Activated naive CD8-positive, alpha-beta T cell treated with anti-CD3 and anti-CD28 coated beads for 36 hours (primary cell): ENCODE data around the gene BBX. TPM values are rescaled to one million over a fixed set of nuclear protein-coding genes. Genes with fewer than 3 reads are reported as not detected.
A peak's percentile ranks its signal among the peaks of the same experiment; 100 is the strongest.

Source experiments
- DNase-seq: peaks from one replicate; pipeline ENCODE4 v3.0.0; 2021
- H3K27ac Mint-ChIP-seq: one replicate; pipeline ENCODE4 v1.8.0; 2022; ENCODE audit warnings: mild to moderate bottlenecking, moderate library complexity, mixed read lengths
- H3K27me3 Mint-ChIP-seq: one replicate; pipeline ENCODE4 v1.8.0; 2022; ENCODE audit warnings: mild to moderate bottlenecking, mixed read lengths
- H3K36me3 Mint-ChIP-seq: one replicate; pipeline ENCODE4 v1.8.0; 2021; ENCODE audit warnings: mild to moderate bottlenecking, mixed read lengths
- H3K4me1 Mint-ChIP-seq: one replicate; pipeline ENCODE4 v1.8.0; 2021; ENCODE audit warnings: mixed read lengths
- H3K4me3 Mint-ChIP-seq: one replicate; pipeline ENCODE4 v1.8.0; 2022; ENCODE audit warnings: mild to moderate bottlenecking, moderate library complexity, mixed read lengths
- H3K9me3 Mint-ChIP-seq: one replicate; pipeline ENCODE4 v1.8.0; 2022; ENCODE audit warnings: mixed read lengths
- total RNA-seq, 2 experiments: library from RNA; stranded (reverse); gene quantifications; one replicate each; pipeline ENCODE4 v1.2.3, GENCODE V29; 2021

The BBX gene
- total RNA-seq, 2 experiments from 2014 or later, result 41.8 to 42.4 TPM

DNA sequence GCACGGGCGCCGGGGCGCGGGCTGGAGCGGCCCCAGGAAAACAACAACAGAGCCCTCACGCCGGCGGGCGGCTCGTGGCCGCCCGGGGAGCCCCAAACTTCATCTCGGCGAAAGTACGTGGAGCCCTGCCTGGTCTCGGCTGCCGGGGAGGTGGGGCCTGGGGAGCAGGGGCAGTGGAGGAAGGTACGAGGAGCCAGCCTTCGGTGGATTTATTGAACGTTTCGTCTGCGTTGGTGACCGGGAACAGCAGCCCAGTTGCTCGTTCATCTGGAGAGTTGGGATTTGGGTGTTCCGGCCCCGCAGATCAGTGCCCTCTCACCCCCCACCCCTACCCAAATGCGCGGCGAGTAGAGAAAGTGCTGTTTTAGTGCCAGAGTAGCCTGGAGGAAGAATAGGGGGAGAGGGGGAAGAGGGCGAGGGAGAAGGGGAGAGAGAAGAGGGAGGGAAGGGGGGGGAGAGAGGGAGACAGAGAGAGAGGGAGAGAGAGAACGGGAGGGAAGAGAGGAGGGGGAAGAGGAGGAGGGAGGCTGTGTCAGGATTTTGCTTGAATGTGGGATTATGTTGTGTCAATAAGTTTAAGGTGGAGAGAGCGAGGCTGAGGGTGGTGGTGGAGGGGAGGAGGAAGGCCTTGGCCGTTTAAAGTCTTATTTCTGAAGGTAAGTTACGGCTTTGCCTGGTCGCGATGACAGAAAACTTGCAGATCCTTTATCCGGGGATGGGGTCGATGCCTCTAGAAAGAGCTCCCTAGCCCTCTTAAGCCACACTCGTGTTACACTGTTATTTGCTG is 970 bp downstream of the BBX start:
- peak overlapping the region; percentile 89 for H3K27ac Mint-ChIP-seq
- H3K4me3 Mint-ChIP-seq, result peak overlapping the region; percentile 92
- no peaks in the 10 kb centered on the region for H3K9me3 Mint-ChIP-seq
- H3K4me1 Mint-ChIP-seq, result peaks cover 22% of the 10 kb centered on the region
- peak; percentile 62 for DNase-seq
- H3K27me3 Mint-ChIP-seq, result no peaks in the 10 kb centered on the region
- peaks cover 12% of the 10 kb centered on the region for H3K36me3 Mint-ChIP-seq

DNA sequence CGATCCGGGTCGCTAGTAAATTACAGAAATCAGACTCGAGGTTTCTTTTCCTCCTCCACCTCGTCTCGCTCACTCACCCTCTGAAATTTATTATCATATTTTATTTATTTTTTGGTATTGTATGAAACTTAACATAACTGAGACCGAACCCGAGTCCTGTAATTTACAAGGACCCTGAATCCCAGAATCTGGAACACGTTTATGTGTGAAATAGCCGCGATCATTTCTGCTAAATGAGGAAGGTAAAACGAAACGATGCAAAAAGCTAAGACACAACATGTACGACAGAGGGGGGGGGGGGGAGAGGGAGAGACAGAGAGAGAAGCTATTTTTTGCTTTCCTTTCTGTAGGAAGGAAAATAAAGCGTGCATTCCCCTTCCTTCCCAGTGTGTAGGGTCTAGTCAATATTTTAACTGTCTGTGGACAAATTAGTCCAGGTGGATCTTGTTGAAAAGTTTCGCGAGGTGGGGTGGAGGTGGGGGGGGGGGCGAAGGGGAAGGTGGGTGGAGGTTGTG is 1.6 kb downstream of the BBX start:
- DNase-seq, result no peak
- H3K4me1 Mint-ChIP-seq, result peaks cover 24% of the 10 kb centered on the region
- peak overlapping the region; percentile 89 for H3K27ac Mint-ChIP-seq
- H3K27me3 Mint-ChIP-seq, result no peaks in the 10 kb centered on the region
- peaks cover 12% of the 10 kb centered on the region for H3K36me3 Mint-ChIP-seq
- H3K9me3 Mint-ChIP-seq, result no peaks in the 10 kb centered on the region
- peak overlapping the region; percentile 92 for H3K4me3 Mint-ChIP-seq

DNA sequence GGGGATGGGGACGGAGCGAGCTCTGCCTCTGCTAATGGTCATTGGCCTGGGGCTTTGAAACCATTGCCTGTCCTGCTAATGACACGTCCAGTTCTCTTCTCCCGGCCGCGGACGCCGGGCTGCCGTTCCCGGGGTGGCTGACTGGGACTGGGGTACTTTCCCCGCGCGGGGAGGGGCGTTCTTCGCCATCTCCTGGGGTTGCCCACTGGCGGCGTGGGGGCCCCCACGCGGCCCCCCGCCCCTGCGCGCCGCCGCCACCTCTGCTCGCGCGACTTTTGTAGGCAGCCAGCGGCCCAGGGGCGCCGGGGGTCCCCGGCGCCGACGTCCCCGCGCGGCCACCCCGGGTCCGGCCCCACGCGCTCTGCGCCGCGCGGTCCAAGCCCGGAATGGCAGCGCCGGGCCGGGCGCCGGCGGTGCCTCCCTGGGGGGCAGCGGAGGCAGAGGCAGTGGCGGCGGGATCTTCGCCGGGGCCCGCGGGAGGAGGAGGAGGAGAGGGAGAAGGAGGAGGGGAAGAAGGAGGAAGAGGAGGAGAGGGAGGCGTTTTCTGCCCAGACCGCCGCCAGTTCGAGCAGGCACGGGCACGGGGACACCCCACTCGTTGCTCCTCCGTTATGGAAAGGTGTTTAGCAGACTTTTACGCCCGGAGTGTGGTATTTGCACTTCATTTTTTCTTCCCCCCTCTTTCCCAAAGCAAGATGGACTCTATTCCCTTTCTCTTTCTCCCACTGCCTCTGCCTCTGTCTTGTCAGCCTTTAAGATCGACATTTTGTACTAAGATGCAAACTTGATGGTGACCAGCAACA is 2.3 kb downstream of the BBX start:
- Mint-ChIP-seq H3K36me3 (peaks cover 14% of the 10 kb centered on the region), H3K27ac (peak overlapping the region; percentile 89), H3K4me3 (peak overlapping the region; percentile 96), H3K27me3 (no peaks in the 10 kb centered on the region), H3K9me3 (no peaks in the 10 kb centered on the region), H3K4me1 (peaks cover 27% of the 10 kb centered on the region)
- DNase-seq, result peak; percentile 42

DNA sequence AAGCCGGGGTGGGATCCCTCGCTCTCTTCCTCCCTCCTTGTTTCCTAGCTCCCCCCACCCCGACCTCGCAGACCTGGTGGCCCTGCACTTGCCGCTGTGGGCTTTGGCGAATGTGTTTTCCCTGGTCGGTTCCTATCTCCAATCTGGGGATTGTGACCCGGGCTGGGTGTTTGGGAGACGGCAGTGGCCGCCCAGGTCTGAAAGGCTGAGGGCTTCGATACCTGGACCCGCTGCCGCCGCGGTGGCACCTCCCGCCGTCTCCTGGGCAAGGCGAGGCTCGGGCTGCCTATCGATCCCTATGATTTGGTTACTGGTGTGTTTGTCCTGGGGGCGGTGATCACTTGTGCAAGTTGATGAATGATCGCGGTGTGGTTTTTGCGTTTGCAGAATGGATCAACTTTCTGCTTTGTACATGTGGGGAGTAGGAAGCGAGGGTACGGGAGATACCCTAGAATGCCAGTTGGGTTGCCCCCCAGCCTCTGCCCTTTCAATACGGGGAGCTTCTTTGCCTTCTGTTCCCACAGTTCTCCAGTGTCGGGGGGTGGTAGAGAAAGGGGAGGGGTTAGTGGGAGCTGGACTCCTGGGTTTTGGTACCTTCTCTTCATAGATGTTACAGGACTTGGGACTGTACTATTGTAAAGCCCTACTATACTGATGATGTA is 3.0 kb downstream of the BBX start:
- peaks cover 28% of the 10 kb centered on the region for H3K4me1 Mint-ChIP-seq
- H3K27ac Mint-ChIP-seq, result peak overlapping the region; percentile 89
- H3K9me3 Mint-ChIP-seq, result no peaks in the 10 kb centered on the region
- peaks cover 15% of the 10 kb centered on the region for H3K36me3 Mint-ChIP-seq
- H3K4me3 Mint-ChIP-seq, result peak overlapping the region; percentile 96
- H3K27me3 Mint-ChIP-seq, result no peaks in the 10 kb centered on the region
- DNase-seq, result peak; percentile 26

DNA sequence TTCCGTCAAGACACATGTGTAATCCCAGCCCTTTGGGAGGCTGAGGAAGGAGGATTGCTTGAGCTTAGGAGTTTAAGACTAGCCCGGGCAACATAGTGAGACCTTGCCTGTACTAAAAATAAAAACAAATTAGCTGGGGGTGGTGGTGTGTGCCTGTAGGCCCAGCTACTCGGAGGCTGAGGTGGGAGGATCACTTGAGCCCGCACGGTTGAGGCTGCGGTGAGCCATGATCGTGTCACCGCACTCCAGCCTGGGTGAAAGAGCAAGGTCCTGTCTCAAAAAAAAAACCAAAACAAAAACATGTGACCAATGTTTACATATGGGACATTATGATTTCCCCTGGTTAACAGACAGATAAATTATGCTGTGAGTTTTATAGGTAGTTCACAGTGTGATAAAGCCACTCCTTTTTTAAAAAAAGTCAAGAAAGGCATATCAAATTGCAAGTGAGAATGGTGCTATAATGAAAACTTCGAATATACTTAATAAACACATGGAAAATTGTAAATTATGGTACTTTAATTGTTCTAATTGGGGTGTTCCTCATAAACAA is 9.2 kb downstream of the BBX start:
- peaks cover 23% of the 10 kb centered on the region for H3K4me1 Mint-ChIP-seq
- no peaks in the 10 kb centered on the region for H3K27me3 Mint-ChIP-seq

DNA sequence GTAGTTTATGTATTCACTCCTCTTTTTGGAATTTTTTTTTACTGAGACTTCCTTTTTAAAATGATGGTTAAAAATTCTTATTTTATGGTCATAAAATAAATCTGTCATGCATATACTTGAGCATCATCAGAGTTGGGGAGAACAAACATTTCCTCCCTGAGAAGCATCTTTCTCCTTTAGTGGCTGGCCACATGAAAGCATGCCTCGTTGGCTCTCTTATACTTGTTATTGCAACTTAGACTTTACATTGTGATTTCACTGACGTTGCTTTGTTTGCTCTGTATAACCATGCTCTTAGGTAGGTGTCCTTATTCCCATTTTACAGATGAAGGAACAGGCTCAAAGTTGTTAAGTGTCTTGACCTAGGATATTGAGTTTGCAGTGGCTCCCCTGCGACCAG is 18.1 kb downstream of the BBX start:
- no peak for DNase-seq
- H3K4me1 Mint-ChIP-seq, result peaks cover 24% of the 10 kb centered on the region
- H3K27me3 Mint-ChIP-seq, result no peaks in the 10 kb centered on the region
- H3K9me3 Mint-ChIP-seq, result no peaks in the 10 kb centered on the region
- H3K27ac Mint-ChIP-seq, result no peak overlapping the region
- H3K4me3 Mint-ChIP-seq, result no peak overlapping the region
- peaks cover 7% of the 10 kb centered on the region for H3K36me3 Mint-ChIP-seq

More for the DNA sequence above, 9.2 kb downstream of the BBX start:
- DNase-seq, result no peak
- peaks cover 20% of the 10 kb centered on the region for H3K36me3 Mint-ChIP-seq
- no peaks in the 10 kb centered on the region for H3K9me3 Mint-ChIP-seq
- H3K27ac Mint-ChIP-seq, result no peak overlapping the region
- H3K4me3 Mint-ChIP-seq, result no peak overlapping the region

DNA sequence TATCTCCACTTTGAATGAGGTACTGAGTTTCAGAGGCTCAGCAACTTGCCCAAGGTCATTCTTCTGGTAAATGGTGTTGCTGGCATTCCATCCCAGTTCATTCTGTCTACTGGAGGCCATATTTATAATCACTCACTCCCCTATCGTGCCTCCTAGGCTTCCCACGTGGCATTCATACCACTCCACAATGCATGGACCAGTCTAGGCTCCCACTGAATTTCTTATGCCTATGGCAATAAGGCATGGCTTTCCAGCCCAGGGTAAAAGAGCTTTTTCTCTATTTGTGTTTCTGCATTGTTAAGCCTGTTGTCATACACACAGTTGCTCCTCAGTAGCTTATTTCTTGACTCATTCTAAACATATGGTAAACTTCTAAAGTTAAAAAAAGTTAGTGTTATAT is 19.9 kb downstream of the BBX start:
- H3K4me1 Mint-ChIP-seq, result peaks cover 24% of the 10 kb centered on the region
- H3K27me3 Mint-ChIP-seq, result no peaks in the 10 kb centered on the region
- no peak overlapping the region for H3K4me3 Mint-ChIP-seq
- H3K27ac Mint-ChIP-seq, result no peak overlapping the region
- H3K9me3 Mint-ChIP-seq, result no peaks in the 10 kb centered on the region
- no peak for DNase-seq
- peaks cover 2% of the 10 kb centered on the region for H3K36me3 Mint-ChIP-seq

DNA sequence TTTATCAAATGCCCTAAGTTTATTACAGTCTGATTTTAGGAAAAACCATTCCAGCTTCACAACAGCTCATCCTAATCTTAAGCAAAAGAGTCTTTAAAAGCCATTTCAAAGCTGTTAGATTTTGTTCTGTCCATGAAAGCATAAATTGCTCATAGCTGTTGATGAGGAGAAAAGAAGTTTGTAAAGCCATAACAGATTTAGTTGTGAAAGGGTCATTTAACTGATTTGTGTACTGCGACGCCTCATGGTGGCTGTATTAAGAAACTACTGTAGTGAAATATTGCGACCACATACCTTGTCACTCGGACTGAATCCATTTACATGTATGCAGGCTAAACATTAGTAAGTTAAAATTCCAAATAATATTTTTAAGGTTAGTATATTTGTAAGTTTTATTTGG is 20.9 kb downstream of the BBX start:
- Mint-ChIP-seq H3K36me3 (peaks cover 11% of the 10 kb centered on the region), H3K27ac (no peak overlapping the region), H3K4me3 (no peak overlapping the region), H3K27me3 (no peaks in the 10 kb centered on the region), H3K4me1 (peaks cover 24% of the 10 kb centered on the region), H3K9me3 (peaks cover 2% of the 10 kb centered on the region)
- no peak for DNase-seq

DNA sequence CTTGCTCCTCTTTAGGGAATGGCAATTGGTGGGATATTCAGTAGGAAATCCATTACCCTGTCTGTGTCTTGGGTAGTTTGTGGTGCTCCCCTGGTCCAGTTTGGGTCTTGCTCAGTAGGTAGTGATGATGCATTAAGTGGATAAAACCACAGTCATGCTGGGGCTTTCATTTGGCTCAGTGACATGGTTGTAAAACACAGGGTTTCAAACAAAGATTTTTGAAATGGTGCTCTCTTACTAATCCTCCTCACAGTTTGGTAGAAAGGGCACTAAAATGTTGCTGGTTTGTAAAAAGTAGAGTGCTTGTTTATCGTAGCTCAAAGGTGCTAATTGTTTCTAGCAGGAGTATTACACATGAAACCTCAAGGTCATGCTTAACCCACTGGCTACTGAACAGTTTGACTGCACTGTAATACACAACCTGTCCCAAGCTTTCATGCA is 22.9 kb downstream of the BBX start:
- Mint-ChIP-seq H3K4me3 (no peak overlapping the region), H3K4me1 (peaks cover 24% of the 10 kb centered on the region), H3K27me3 (no peaks in the 10 kb centered on the region), H3K9me3 (peaks cover 2% of the 10 kb centered on the region), H3K27ac (no peak overlapping the region), H3K36me3 (peaks cover 17% of the 10 kb centered on the region)
- no peak for DNase-seq

DNA sequence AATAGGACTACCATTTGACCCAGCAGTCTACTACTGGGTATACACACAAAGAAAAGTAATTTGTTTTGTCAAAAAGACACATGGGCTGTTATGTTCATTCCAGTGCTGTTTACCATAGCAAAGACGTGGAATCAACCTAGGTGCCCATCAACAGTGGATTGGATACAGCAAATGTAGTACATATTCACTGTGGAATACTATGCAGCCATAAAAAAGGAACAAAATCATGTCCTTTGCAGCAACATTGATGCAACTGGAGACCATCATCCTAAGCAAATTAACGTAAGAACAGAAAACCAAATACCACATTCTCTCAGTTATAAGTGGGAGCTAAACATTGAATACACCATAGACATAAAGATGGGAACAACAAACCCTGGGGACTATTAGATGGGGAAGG is 25.8 kb downstream of the BBX start:
- Mint-ChIP-seq H3K4me3 (no peak overlapping the region), H3K27me3 (no peaks in the 10 kb centered on the region), H3K36me3 (peaks cover 17% of the 10 kb centered on the region), H3K9me3 (peaks cover 2% of the 10 kb centered on the region), H3K27ac (no peak overlapping the region), H3K4me1 (peaks cover 20% of the 10 kb centered on the region)
- no peak for DNase-seq

DNA sequence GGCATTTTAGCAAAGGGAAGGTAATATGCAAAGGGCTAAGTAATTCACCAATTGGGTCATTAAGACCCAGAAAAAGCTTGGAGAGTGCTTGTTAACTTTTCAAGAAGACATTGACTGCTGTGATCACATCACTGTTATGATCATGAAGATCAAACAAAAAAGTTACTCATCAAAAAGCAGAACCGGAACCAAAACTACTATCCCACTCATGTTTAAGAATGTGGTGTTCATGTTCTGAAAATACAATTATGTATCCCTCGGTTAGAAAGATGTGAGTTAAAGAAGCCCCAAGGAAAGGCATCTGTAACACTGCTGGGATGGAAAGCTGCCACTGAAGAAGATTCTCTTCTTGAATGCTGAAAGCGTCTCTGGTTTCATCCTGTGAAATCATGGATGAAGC is 32.6 kb downstream of the BBX start:
- H3K27ac Mint-ChIP-seq, result no peak overlapping the region
- H3K9me3 Mint-ChIP-seq, result no peaks in the 10 kb centered on the region
- peaks cover 39% of the 10 kb centered on the region for H3K4me1 Mint-ChIP-seq
- no peak overlapping the region for H3K4me3 Mint-ChIP-seq
- no peak for DNase-seq
- no peaks in the 10 kb centered on the region for H3K36me3 Mint-ChIP-seq
- H3K27me3 Mint-ChIP-seq, result no peaks in the 10 kb centered on the region

DNA sequence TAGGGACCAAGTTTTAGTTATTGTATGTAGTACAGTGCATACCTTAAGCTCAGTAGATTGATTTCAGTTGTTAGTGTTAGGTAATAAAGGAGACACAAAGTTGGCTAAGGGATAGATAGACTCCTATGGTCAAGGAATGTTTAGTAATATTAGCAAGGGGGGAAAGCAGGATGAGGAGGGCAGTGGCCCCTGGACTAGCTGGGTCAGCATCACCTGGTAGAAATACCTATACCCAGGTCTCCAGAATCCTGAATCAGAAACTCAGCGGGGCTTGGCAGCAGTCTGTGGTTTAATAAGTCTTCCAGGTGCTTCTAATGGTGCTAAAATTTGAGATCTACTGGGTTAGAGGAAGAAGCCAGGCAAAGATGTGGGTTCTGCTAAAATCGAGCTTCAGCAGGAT is 35.0 kb downstream of the BBX start:
- DNase-seq, result no peak
- peaks cover 39% of the 10 kb centered on the region for H3K4me1 Mint-ChIP-seq
- H3K27me3 Mint-ChIP-seq, result no peaks in the 10 kb centered on the region
- no peak overlapping the region for H3K4me3 Mint-ChIP-seq
- H3K36me3 Mint-ChIP-seq, result no peaks in the 10 kb centered on the region
- no peaks in the 10 kb centered on the region for H3K9me3 Mint-ChIP-seq
- H3K27ac Mint-ChIP-seq, result no peak overlapping the region

DNA sequence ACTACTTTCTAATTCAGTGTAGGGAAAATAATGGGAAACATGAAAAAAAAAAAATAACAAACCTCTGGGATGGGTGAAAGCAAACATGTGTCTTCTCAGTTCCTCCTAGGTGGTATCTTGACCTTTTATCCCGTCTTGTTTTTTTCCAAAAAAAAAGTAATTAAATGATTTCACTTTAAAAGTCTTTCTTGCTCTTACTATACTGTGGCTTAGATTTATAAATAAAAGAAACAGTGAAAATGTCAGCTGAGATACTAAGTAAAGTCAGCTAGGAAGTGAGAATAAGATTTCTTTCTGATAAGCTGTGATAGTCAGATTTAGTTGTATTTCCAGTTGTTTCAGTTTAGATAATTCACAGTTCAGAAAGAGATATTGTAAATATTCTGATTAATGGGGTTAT is 37.4 kb downstream of the BBX start:
- H3K36me3 Mint-ChIP-seq, result no peaks in the 10 kb centered on the region
- no peak overlapping the region for H3K27ac Mint-ChIP-seq
- H3K4me1 Mint-ChIP-seq, result peaks cover 36% of the 10 kb centered on the region
- H3K4me3 Mint-ChIP-seq, result no peak overlapping the region
- H3K27me3 Mint-ChIP-seq, result no peaks in the 10 kb centered on the region
- DNase-seq, result no peak
- no peaks in the 10 kb centered on the region for H3K9me3 Mint-ChIP-seq

DNA sequence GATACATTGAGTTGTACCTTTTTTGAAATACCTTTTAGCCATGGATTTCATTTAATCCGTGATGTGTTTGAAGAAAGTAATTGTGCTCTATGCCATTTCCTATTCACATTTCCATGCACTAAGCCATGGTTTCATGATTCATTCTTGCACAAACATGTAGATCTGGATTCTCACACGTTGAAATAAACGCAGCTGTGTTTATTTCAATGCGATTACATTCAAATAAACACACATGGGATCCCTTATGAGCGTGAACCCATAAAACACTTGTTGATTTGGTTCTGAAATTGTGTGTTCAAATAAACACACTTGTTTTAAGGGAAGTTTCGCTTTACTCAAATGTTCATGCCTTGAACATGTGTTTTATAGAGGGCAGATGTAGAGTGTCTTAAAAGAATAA is 39.2 kb downstream of the BBX start:
- H3K27me3 Mint-ChIP-seq, result no peaks in the 10 kb centered on the region
- H3K4me3 Mint-ChIP-seq, result no peak overlapping the region
- peaks cover 36% of the 10 kb centered on the region for H3K4me1 Mint-ChIP-seq
- no peaks in the 10 kb centered on the region for H3K36me3 Mint-ChIP-seq
- DNase-seq, result no peak
- no peak overlapping the region for H3K27ac Mint-ChIP-seq
- no peaks in the 10 kb centered on the region for H3K9me3 Mint-ChIP-seq
